GM23248 (cell line): ENCODE results near the gene KRTAP2-3. TPM values are rescaled to one million over a fixed set of nuclear protein-coding genes. Genes with fewer than 3 reads are reported as not detected.
A peak's percentile ranks its signal among the peaks of the same experiment; 100 is the strongest.
"Not testable (repeated sequence)": the region's sequence is repeated elsewhere in the genome, so short reads cannot be mapped to it uniquely, and the experiment has no call there.

Source experiments
- DNase-seq: peaks from one replicate; pipeline ENCODE4 v3.0.0-alpha.2; 2015
- H2AFZ ChIP-seq: fragments of 200-600 bp; sonication (generic); 2 replicates; pipeline ENCODE4 v1.6.1; 2016; ENCODE audit warnings: antibody characterized with exemption
- H3F3A ChIP-seq: fragments of 200-600 bp; sonication (generic); 2 replicates; pipeline ENCODE4 v1.6.1; 2016; ENCODE audit warnings: mild to moderate bottlenecking, antibody characterized with exemption, mixed run types; ENCODE audit not compliant: insufficient read depth
- H3K27ac ChIP-seq: fragments of 200-600 bp; sonication (generic); 2 replicates; pipeline ENCODE4 v1.5.1; 2016; ENCODE audit warnings: mild to moderate bottlenecking
- H3K27me3 ChIP-seq: fragments of 200-600 bp; sonication (generic); replicated peaks from 2 replicates; pipeline ENCODE4 v1.6.1; 2016; ENCODE audit warnings: mild to moderate bottlenecking; ENCODE audit not compliant: insufficient read depth
- H3K36me3 ChIP-seq: fragments of 200-600 bp; sonication (generic); 2 replicates; pipeline ENCODE4 v1.6.1; 2016; ENCODE audit warnings: low read depth, mild to moderate bottlenecking
- H3K4me1 ChIP-seq: fragments of 200-600 bp; sonication (generic); 2 replicates; pipeline ENCODE4 v1.6.1; 2016; ENCODE audit warnings: mild to moderate bottlenecking; ENCODE audit not compliant: insufficient read depth
- H3K4me2 ChIP-seq: fragments of 200-600 bp; sonication (generic); one replicate; pipeline ENCODE4 v1.6.1; 2016; ENCODE audit warnings: mild to moderate bottlenecking; ENCODE audit not compliant: unreplicated experiment
- H3K4me3 ChIP-seq: fragments of 200-600 bp; sonication (generic); 2 replicates; pipeline ENCODE4 v1.5.1; 2016; ENCODE audit warnings: mild to moderate bottlenecking
- H3K79me2 ChIP-seq: fragments of 200-600 bp; sonication (generic); 2 replicates; pipeline ENCODE4 v1.6.1; 2016; ENCODE audit warnings: mild to moderate bottlenecking; ENCODE audit not compliant: insufficient read depth
- H3K9ac ChIP-seq: fragments of 200-600 bp; sonication (generic); 2 replicates; pipeline ENCODE4 v1.6.1; 2016; ENCODE audit warnings: mild to moderate bottlenecking
- H3K9me2 ChIP-seq: fragments of 200-600 bp; sonication (generic); 2 replicates; pipeline ENCODE4 v1.6.1; 2016; ENCODE audit warnings: mixed run types, mild to moderate bottlenecking, moderate library complexity; ENCODE audit not compliant: insufficient read depth
- H3K9me3 ChIP-seq: fragments of 200-600 bp; sonication (generic); one replicate; pipeline ENCODE4 v1.6.1; 2017; ENCODE audit warnings: low read depth
- H4K20me1 ChIP-seq: fragments of 200-600 bp; sonication (generic); 2 replicates; pipeline ENCODE4 v1.6.0; 2016; ENCODE audit not compliant: insufficient read depth
- EZH2 ChIP-seq: fragments of 200-600 bp; sonication (generic); IDR thresholded peaks from 2 replicates; pipeline ENCODE4 v1.6.1; 2018; ENCODE audit warnings: antibody characterized with exemption, mild to moderate bottlenecking; ENCODE audit not compliant: insufficient read depth, poor library complexity, severe bottlenecking
- EZH2phosphoT487 ChIP-seq: fragments of 200-600 bp; sonication (generic); IDR thresholded peaks from 2 replicates; pipeline ENCODE4 v1.6.1; 2018; ENCODE audit warnings: antibody characterized with exemption, moderate library complexity, mild to moderate bottlenecking, low read depth; ENCODE audit not compliant: insufficient read depth
- WGBS, 2 experiments: methylation state at CpG; one replicate each; pipeline ENCODE4 v1.1.6; 2015 to 2017; ENCODE audit warnings: low lambda C conversion rate in 2 of 2, low coverage in 1 of 2; ENCODE audit errors: missing lambda C conversion rate in 2 of 2; 5-methylcytosine and 5-hydroxymethylcytosine counted together
- in situ Hi-C: fragments of 300-500 bp; cut with MboI; formaldehyde crosslinking; loops from 2 replicates; pipeline ENCODE4 v1.15.0; 2020
- polyA plus RNA-seq: library from polyadenylated mRNA; unstranded; fragments of >200 nt; fragmentation: Nextera tagmentation; extraction: Ambion mirVana; gene quantifications from 2 replicates; pipeline ENCODE4 v1.2.1, GENCODE V29; 2016
- total RNA-seq: library from RNA; depleted of rRNA; stranded (reverse); fragments of >200 nt; shearing (Covaris generic); gene quantifications from 2 replicates; pipeline ENCODE4 v1.2.3, GENCODE V29; 2014

The KRTAP2-3 gene
- total and polyA plus RNA-seq, 2 experiments from 2014 or later = 13.4 to 55.2 TPM

GRCh38 chr17:41042953-41043352 is 17.0 kb downstream of the KRTAP2-3 start:
- Histone ChIP-seq H2AFZ (no peak overlapping the region), H3K36me3 (no peaks in the 10 kb centered on the region), H3K9ac (no peak overlapping the region), H3K4me2 (no peak overlapping the region), H3K4me3 (no peak overlapping the region), H4K20me1 (no peaks in the 10 kb centered on the region), H3K79me2 (no peaks in the 10 kb centered on the region), H3K4me1 (peaks cover 28% of the 10 kb centered on the region), H3K27ac (no peak overlapping the region), H3K9me2 (no peaks in the 10 kb centered on the region), H3K27me3 (no peaks in the 10 kb centered on the region), H3F3A (peaks cover 10% of the 10 kb centered on the region), H3K9me3 (no peaks in the 10 kb centered on the region)
- WGBS, 2 experiments = 97% methylated on average over 1 of the region's 1 CpG
- no peak for TF ChIP-seq EZH2
- TF ChIP-seq EZH2phosphoT487 = no peak
- DNase-seq = no peak
- in situ Hi-C loops = no loop called here

DNA sequence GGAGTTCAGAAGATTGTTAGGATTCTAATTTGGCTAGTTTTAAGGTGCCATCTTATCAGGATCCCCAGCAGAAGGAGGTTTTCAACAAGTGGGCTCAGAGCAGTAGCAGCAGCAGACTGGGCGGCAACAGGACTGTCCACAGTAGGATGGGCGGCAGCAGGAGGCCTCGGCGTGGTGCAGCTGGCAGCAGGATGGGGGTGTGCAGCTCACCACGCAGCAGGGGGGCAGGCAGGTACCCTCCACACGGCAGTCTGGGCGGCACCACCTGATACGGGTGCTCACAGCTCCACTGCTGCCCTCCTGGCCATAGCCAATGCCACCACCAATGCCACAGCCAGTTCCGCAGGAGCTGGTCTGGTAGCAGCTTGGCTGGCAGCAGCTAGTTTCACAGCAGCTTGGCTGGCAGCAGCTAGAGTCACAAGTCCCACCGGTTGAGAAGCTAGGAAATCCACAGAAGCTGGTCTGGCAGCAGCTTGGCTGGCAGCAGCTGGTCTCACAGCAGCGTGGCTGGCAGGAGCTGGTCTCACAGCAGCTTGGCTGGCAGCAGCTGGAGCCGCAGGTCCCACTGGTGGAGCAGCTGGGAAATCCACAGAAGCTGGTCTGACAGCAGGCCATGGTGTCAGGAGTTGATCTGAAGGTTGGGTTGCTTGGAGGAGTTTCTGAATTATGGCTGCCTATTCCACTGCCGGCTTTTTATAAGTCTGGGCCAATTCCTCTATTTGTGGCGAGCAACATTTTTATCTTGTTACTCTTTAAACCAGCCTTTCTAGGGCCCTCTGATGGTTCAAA is 18.9 kb downstream of the KRTAP2-3 start, which contains the start of gene KRTAP1-1:
Gene KRTAP1-1, minus strand, starts transcription at position 668 of the 789 bp plus-strand sequence. Its CDS starts 53 bp downstream, at position 615.
- H3K4me2 ChIP-seq, H3K79me2 ChIP-seq, H3K4me3 ChIP-seq, H3K36me3 ChIP-seq, H3K9me3 ChIP-seq, H3K9me2 ChIP-seq, H4K20me1 ChIP-seq, in situ Hi-C loops, H3K27me3 ChIP-seq, H3F3A ChIP-seq, H3K9ac ChIP-seq: not testable (repeated sequence)
- Histone ChIP-seq H3K4me1 (peaks cover 34% of the 10 kb centered on the region), H3K27ac (0 out of 2 replicates have a peak within 1 kb of the TSS, but pooled peaks have one; percentile 15), H2AFZ (peak within 1 kb of the TSS; percentile 80)
- DNase-seq = peak; percentile 68
- 67 to 75% methylated on average over 14 of the region's 14 CpGs for WGBS, 2 experiments

GRCh38 chr17:41037853-41038350 is 22.0 kb downstream of the KRTAP2-3 start:
- no peaks in the 10 kb centered on the region for H3K79me2 ChIP-seq
- TF ChIP-seq EZH2 (no peak), EZH2phosphoT487 (no peak)

DNA sequence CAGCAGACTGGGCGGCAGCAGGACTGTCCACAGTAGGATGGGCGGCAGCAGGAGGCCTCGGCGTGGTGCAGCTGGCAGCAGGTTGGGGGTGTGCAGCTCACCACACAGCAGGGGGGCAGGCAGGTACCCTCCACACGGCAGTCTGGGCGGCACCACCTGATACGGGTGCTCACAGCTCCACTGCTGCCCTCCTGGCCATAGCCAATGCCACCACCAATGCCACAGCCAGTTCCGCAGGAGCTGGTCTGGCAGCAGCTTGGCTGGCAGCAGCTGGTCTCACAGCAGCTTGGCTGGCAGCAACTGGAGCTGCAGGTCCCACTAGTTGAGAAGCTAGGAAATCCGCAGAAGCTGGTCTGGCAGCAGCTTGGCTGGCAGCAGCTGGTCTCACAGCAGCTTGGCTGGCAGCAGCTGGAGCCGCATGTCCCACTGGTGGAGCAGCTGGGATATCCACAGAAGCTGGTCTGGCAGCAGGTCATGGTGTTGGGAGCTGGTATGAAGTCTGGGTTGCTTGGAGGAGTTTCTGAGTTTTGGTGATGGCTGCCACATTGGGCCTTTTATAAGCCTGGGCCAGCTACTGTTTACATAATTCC is 25.5 kb downstream of the KRTAP2-3 start, which contains the start of gene KRTAP1-3:
Gene KRTAP1-3, minus strand, starts transcription at position 529 of the 590 bp plus-strand sequence. Its CDS starts 53 bp downstream, at position 476.
- H3K4me2 ChIP-seq, H3K9ac ChIP-seq, H3K36me3 ChIP-seq, H3K4me3 ChIP-seq, H3K9me2 ChIP-seq, in situ Hi-C loops, H2AFZ ChIP-seq, DNase-seq, H3K27ac ChIP-seq, H3K9me3 ChIP-seq, H4K20me1 ChIP-seq, H3K79me2 ChIP-seq, H3F3A ChIP-seq, H3K27me3 ChIP-seq: not testable (repeated sequence)
- peaks cover 18% of the 10 kb centered on the region for H3K4me1 ChIP-seq
- WGBS, 2 experiments = 92 to 95% methylated on average over 9 to 10 of the region's 10 CpGs

More at GRCh38 chr17:41037853-41038350, 22.0 kb downstream of the KRTAP2-3 start:
- Histone ChIP-seq H3F3A (peaks cover 5% of the 10 kb centered on the region; the same call in 1 of the 2 replicates), H3K27me3 (no peaks in the 10 kb centered on the region), H3K9me3 (no peaks in the 10 kb centered on the region), H3K4me3 (no peak overlapping the region), H3K4me2 (no peak overlapping the region), H3K9me2 (no peaks in the 10 kb centered on the region), H3K27ac (no peak overlapping the region), H3K4me1 (peaks cover 34% of the 10 kb centered on the region), H3K9ac (no peak overlapping the region), H2AFZ (no peak overlapping the region), H4K20me1 (no peaks in the 10 kb centered on the region), H3K36me3 (no peaks in the 10 kb centered on the region)
- in situ Hi-C loops = no loop called here
- no peak for DNase-seq
- WGBS, 2 experiments = 95 to 97% methylated on average over 2 of the region's 2 CpGs
